DOHH2 (cell line): ENCODE data around the gene TRAF1.
A peak's percentile ranks its signal among the peaks of the same experiment; 100 is the strongest.

ENCODE experiments used
- H3F3A ChIP-seq: fragments of 200-600 bp; sonication (generic), shearing (Covaris generic); 2 replicates; pipeline ENCODE4 v1.6.0; 2016; ENCODE audit warnings: antibody characterized with exemption, mild to moderate bottlenecking; ENCODE audit not compliant: control insufficient read depth, insufficient read depth
- H3K27ac ChIP-seq: fragments of 200-600 bp; sonication (generic); 2 replicates; pipeline ENCODE4 v1.5.1; 2014; ENCODE audit warnings: low read depth, mild to moderate bottlenecking, low read length, moderate library complexity
- H3K27me3 ChIP-seq: fragments of 200-600 bp; sonication (generic); 2 replicates; pipeline ENCODE4 v1.6.1; 2014; ENCODE audit warnings: mild to moderate bottlenecking, low read length, mixed read lengths; ENCODE audit not compliant: control insufficient read depth
- H3K36me3 ChIP-seq: fragments of 200-600 bp; sonication (generic); 2 replicates; pipeline ENCODE4 v1.6.1; 2014; ENCODE audit warnings: mild to moderate bottlenecking, low read length, moderate library complexity, mixed read lengths; ENCODE audit not compliant: control insufficient read depth
- H3K4me1 ChIP-seq: fragments of 200-600 bp; sonication (generic); 2 replicates; pipeline ENCODE4 v1.6.1; 2014; ENCODE audit warnings: mild to moderate bottlenecking, low read length, mixed read lengths; ENCODE audit not compliant: control insufficient read depth
- H3K4me2 ChIP-seq: fragments of 200-600 bp; sonication (generic); 2 replicates; pipeline ENCODE4 v1.6.0; 2014; ENCODE audit warnings: mild to moderate bottlenecking, low read length, moderate library complexity
- H3K4me3 ChIP-seq: fragments of 200-600 bp; sonication (generic); 2 replicates; pipeline ENCODE4 v1.5.1; 2014; ENCODE audit warnings: mild to moderate bottlenecking, low read length, mixed read lengths
- H3K79me2 ChIP-seq: fragments of 200-600 bp; sonication (generic); 2 replicates; pipeline ENCODE4 v1.6.1; 2014; ENCODE audit warnings: mild to moderate bottlenecking, low read length, mixed read lengths; ENCODE audit not compliant: control insufficient read depth
- H3K9me2 ChIP-seq: fragments of 200-600 bp; sonication (generic); replicated peaks from 2 replicates; pipeline ENCODE4 v1.6.1; 2014; ENCODE audit warnings: mild to moderate bottlenecking, low read length, mixed read lengths; ENCODE audit not compliant: control insufficient read depth
- H3K9me3 ChIP-seq: fragments of 200-600 bp; sonication (generic); 2 replicates; pipeline ENCODE4 v1.6.1; 2014; ENCODE audit warnings: antibody characterized with exemption, low read length, mixed read lengths; ENCODE audit not compliant: control insufficient read depth, insufficient read depth
- H4K20me1 ChIP-seq: fragments of 200-600 bp; sonication (generic); 2 replicates; pipeline ENCODE4 v1.6.0; 2014; ENCODE audit warnings: low read depth, mild to moderate bottlenecking, antibody characterized with exemption, low read length, moderate library complexity; ENCODE audit not compliant: control insufficient read depth, insufficient read depth
- EZH2phosphoT487 ChIP-seq: fragments of 200-600 bp; sonication (generic); IDR thresholded peaks from 2 replicates; pipeline ENCODE4 v1.6.1; 2017; ENCODE audit warnings: borderline replicate concordance, mild to moderate bottlenecking, antibody characterized with exemption, low read length, moderate library complexity, mixed read lengths
- TF ChIP-seq, protein P1 (sequence below): fragments of 200-600 bp; sonication (generic); IDR thresholded peaks from one replicate; pipeline ENCODE4 v1.5.1; 2014; ENCODE audit warnings: antibody characterized with exemption, mild to moderate bottlenecking, low read depth, low read length; ENCODE audit not compliant: poor library complexity, severe bottlenecking

TRAF1 gene

GRCh38 chr9:120876842-120877240, 49.8 kb downstream of the TRAF1 start, which contains the start of gene PHF19:
Gene PHF19 (minus strand): TSS chr9:120877188. CDS start chr9:120874741, 2,447 bp downstream.
- Histone ChIP-seq H3K9me2 (no peaks in the 10 kb centered on the region), H3K36me3 (peaks cover 61% of the 10 kb centered on the region), H3K4me1 (peaks cover 80% of the 10 kb centered on the region), H3K79me2 (peaks cover 40% of the 10 kb centered on the region), H3K27me3 (no peaks in the 10 kb centered on the region), H4K20me1 (no peaks in the 10 kb centered on the region), H3K4me3 (peak within 1 kb of the TSS; percentile 93), H3K27ac (peak within 1 kb of the TSS; percentile 97), H3F3A (peaks cover 38% of the 10 kb centered on the region), H3K9me3 (no peaks in the 10 kb centered on the region), H3K4me2 (peak within 1 kb of the TSS; percentile 98)
- TF ChIP-seq, protein P1, sequence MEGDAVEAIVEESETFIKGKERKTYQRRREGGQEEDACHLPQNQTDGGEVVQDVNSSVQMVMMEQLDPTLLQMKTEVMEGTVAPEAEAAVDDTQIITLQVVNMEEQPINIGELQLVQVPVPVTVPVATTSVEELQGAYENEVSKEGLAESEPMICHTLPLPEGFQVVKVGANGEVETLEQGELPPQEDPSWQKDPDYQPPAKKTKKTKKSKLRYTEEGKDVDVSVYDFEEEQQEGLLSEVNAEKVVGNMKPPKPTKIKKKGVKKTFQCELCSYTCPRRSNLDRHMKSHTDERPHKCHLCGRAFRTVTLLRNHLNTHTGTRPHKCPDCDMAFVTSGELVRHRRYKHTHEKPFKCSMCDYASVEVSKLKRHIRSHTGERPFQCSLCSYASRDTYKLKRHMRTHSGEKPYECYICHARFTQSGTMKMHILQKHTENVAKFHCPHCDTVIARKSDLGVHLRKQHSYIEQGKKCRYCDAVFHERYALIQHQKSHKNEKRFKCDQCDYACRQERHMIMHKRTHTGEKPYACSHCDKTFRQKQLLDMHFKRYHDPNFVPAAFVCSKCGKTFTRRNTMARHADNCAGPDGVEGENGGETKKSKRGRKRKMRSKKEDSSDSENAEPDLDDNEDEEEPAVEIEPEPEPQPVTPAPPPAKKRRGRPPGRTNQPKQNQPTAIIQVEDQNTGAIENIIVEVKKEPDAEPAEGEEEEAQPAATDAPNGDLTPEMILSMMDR, result no peak
- TF ChIP-seq EZH2phosphoT487, result no peak

GRCh38 chr9:120875954-120876841, 50.4 kb downstream of the TRAF1 start:
- Histone ChIP-seq H3F3A (peaks cover 43% of the 10 kb centered on the region), H3K36me3 (peaks cover 66% of the 10 kb centered on the region)

GRCh38 chr9:120875643-120875953, 51.0 kb downstream of the TRAF1 start:
- peaks cover 47% of the 10 kb centered on the region for H3F3A ChIP-seq
- no peaks in the 10 kb centered on the region for H3K27me3 ChIP-seq
- peaks cover 72% of the 10 kb centered on the region for H3K36me3 ChIP-seq
- H4K20me1 ChIP-seq, result no peaks in the 10 kb centered on the region
- no peak for TF ChIP-seq EZH2phosphoT487
- TF ChIP-seq, protein P1, result no peak
- H3K4me3 ChIP-seq, result peak overlapping the region; percentile 90
- no peaks in the 10 kb centered on the region for H3K9me3 ChIP-seq
- peak overlapping the region; percentile 97 for H3K27ac ChIP-seq
- H3K79me2 ChIP-seq, result peaks cover 40% of the 10 kb centered on the region
- peaks cover 68% of the 10 kb centered on the region for H3K4me1 ChIP-seq
- no peaks in the 10 kb centered on the region for H3K9me2 ChIP-seq
- peak overlapping the region; percentile 98 for H3K4me2 ChIP-seq

More at GRCh38 chr9:120875954-120876841, 50.4 kb downstream of the TRAF1 start:
- H3K4me1 ChIP-seq, result peaks cover 73% of the 10 kb centered on the region
- peak overlapping the region; percentile 90 for H3K4me3 ChIP-seq
- H3K79me2 ChIP-seq, result peaks cover 40% of the 10 kb centered on the region
- H3K9me2 ChIP-seq, result no peaks in the 10 kb centered on the region
- no peaks in the 10 kb centered on the region for H3K27me3 ChIP-seq
- H4K20me1 ChIP-seq, result no peaks in the 10 kb centered on the region
- H3K9me3 ChIP-seq, result no peaks in the 10 kb centered on the region
- peak overlapping the region; percentile 97 for H3K27ac ChIP-seq
- TF ChIP-seq EZH2phosphoT487, result no peak
- TF ChIP-seq, protein P1, result peak; percentile 25
- H3K4me2 ChIP-seq, result peak overlapping the region; percentile 98
